H1 (cell line): Measurements from ENCODE around the gene COL11A2. TPM values are rescaled to one million over a fixed set of nuclear protein-coding genes. Genes with fewer than 3 reads are reported as not detected.

Experiments used
- CTCF ChIA-PET: fragments of 300-600 bp; sonication (Branson Sonifier 250); formaldehyde crosslinking; loops from one replicate; lab custom pipeline; 2021; ENCODE audit not compliant: partially characterized antibody; lab: Charles Lee
- POLR2A ChIA-PET: fragments of 300-600 bp; sonication (Branson Sonifier 250); formaldehyde crosslinking; loops from one replicate; lab custom pipeline; 2021; ENCODE audit warnings: inconsistent platforms; ENCODE audit not compliant: partially characterized antibody; lab: Charles Lee
- DNase-seq, 2 experiments: peaks; one replicate each; pipeline versions ENCODE4 v3.0.0 to v3.0.0-alpha.2; 2010 to 2022; ENCODE audit warnings: low spot score in 2 of 2, low read depth in 1 of 2, mixed read lengths in 1 of 2
- FAIRE-seq: peaks from 2 replicates; lab custom pipeline; 2011; peaks lifted over from hg19 to GRCh38; lab: Jason Lieb, UNC
- H2AFZ ChIP-seq: 2 replicates; pipeline ENCODE4 v1.8.1; 2012; ENCODE audit warnings: low read length, inconsistent platforms
- H2AK5ac ChIP-seq: 2 replicates; pipeline ENCODE4 v1.6.1; 2013; ENCODE audit warnings: low read depth, low read length
- H2BK120ac ChIP-seq: replicated peaks from 2 replicates; pipeline ENCODE3; 2013; ENCODE audit warnings: low read depth, low read length, inconsistent platforms
- H2BK12ac ChIP-seq: 2 replicates; pipeline ENCODE4 v1.6.1; 2013; ENCODE audit warnings: low read depth, low read length
- H2BK15ac ChIP-seq: 2 replicates; pipeline ENCODE4 v1.6.1; 2013; ENCODE audit warnings: low read length
- H2BK20ac ChIP-seq: 2 replicates; pipeline ENCODE4 v1.6.1; 2013; ENCODE audit warnings: low read length
- H2BK5ac ChIP-seq: 2 replicates; pipeline ENCODE4 v1.6.1; 2013; ENCODE audit warnings: low read depth, low read length
- H3K14ac ChIP-seq: 2 replicates; pipeline ENCODE4 v1.6.1; 2013; ENCODE audit warnings: inconsistent platforms; ENCODE audit not compliant: insufficient read length
- H3K18ac ChIP-seq: 2 replicates; pipeline ENCODE4 v1.6.1; 2013; ENCODE audit warnings: low read length; ENCODE audit errors: extremely low read depth
- H3K23ac ChIP-seq: 2 replicates; pipeline ENCODE4 v1.6.1; 2013; ENCODE audit warnings: inconsistent platforms; ENCODE audit not compliant: insufficient read length
- H3K23me2 ChIP-seq: 2 replicates; pipeline ENCODE4 v1.6.1; 2013; ENCODE audit warnings: low read depth, low read length
- H3K27ac ChIP-seq: 2 replicates; pipeline ENCODE4 v1.6.1; 2011; ENCODE audit warnings: low read depth, low read length, inconsistent platforms
- H3K27me3 ChIP-seq, 4 experiments: replicated peaks in 1 of 4; 1 replicate in 1 of 4; 2 replicates in 3 of 4; pipeline versions ENCODE4 v1.6.1 to v1.8.1; 2011 to 2013; ENCODE audit warnings: low read length in 3 of 4, mild to moderate bottlenecking in 3 of 4, inconsistent platforms in 2 of 4, mixed read lengths in 2 of 4, moderate library complexity in 1 of 4; ENCODE audit not compliant: control insufficient read depth in 3 of 4, insufficient read depth in 3 of 4; ENCODE audit errors: extremely low read depth in 1 of 4
- H3K36me3 ChIP-seq, 4 experiments: 2 replicates each; pipeline versions ENCODE4 v1.6.1 to v1.8.1; 2011 to 2013; ENCODE audit warnings: mild to moderate bottlenecking in 4 of 4, low read length in 3 of 4, moderate library complexity in 2 of 4, control low read depth in 1 of 4, inconsistent platforms in 1 of 4; ENCODE audit not compliant: insufficient read depth in 4 of 4, control insufficient read depth in 2 of 4
- H3K4ac ChIP-seq: replicated peaks from 2 replicates; pipeline ENCODE3; 2013; ENCODE audit warnings: low read length, low read depth, mixed read lengths, inconsistent platforms; ENCODE audit not compliant: insufficient read length
- H3K4me1 ChIP-seq, 4 experiments: replicated peaks in 1 of 4; 1 replicate in 1 of 4; 2 replicates in 3 of 4; pipeline versions ENCODE4 v1.6.1 to v1.8.1; 2011 to 2013; ENCODE audit warnings: low read length in 3 of 4, inconsistent platforms in 2 of 4, mixed read lengths in 1 of 4; ENCODE audit not compliant: insufficient read depth in 4 of 4, control insufficient read depth in 3 of 4
- H3K4me2 ChIP-seq, 2 experiments: 2 replicates each; pipeline versions ENCODE4 v1.6.1 to v1.8.1; 2011 to 2013; ENCODE audit warnings: low read depth in 2 of 2, low read length in 2 of 2, control low read depth in 1 of 2, inconsistent platforms in 1 of 2, mild to moderate bottlenecking in 1 of 2; ENCODE audit not compliant: insufficient read depth in 1 of 2
- H3K4me3 ChIP-seq, 4 experiments: fragments of 200-600, 300-600 bp in 1 of 4; sonication (generic), shearing (Covaris generic), sonication (Bioruptor Twin) in 1 of 4; 2 replicates each; pipeline versions ENCODE4 v1.5.1 to v1.8.1; 2011 to 2016; ENCODE audit warnings: low read length in 4 of 4, low read depth in 3 of 4, control low read depth in 2 of 4, inconsistent platforms in 2 of 4, mild to moderate bottlenecking in 2 of 4, mixed read lengths in 1 of 4, moderate library complexity in 1 of 4; ENCODE audit not compliant: insufficient read depth in 2 of 4; ENCODE audit errors: extremely low read depth in 1 of 4
- H3K56ac ChIP-seq: replicated peaks from 2 replicates; pipeline ENCODE3; 2013; ENCODE audit warnings: low read depth, mild to moderate bottlenecking, mixed read lengths, low read length, inconsistent platforms; ENCODE audit not compliant: insufficient read length
- H3K79me1 ChIP-seq: 2 replicates; pipeline ENCODE4 v1.6.1; 2013; ENCODE audit warnings: low read depth, low read length, control low read depth
- H3K79me2 ChIP-seq, 2 experiments: 2 replicates each; pipeline versions ENCODE4 v1.6.1 to v1.8.1; 2012 to 2013; ENCODE audit warnings: low read length in 2 of 2, mild to moderate bottlenecking in 2 of 2, inconsistent platforms in 1 of 2; ENCODE audit not compliant: insufficient read depth in 2 of 2, control insufficient read depth in 1 of 2
- H3K9ac ChIP-seq, 4 experiments: replicated peaks in 1 of 4; 1 replicate in 1 of 4; 2 replicates in 3 of 4; pipeline versions ENCODE4 v1.6.1 to v1.8.1; 2011 to 2013; ENCODE audit warnings: low read depth in 3 of 4, low read length in 3 of 4, control low read depth in 2 of 4, mild to moderate bottlenecking in 2 of 4, moderate library complexity in 2 of 4, inconsistent platforms in 1 of 4; ENCODE audit errors: extremely low read depth in 1 of 4
- H3K9me3 ChIP-seq, 2 experiments: 2 replicates each; pipeline versions ENCODE4 v1.6.1 to v1.8.1; 2012 to 2013; ENCODE audit warnings: mild to moderate bottlenecking in 2 of 2, moderate library complexity in 2 of 2, control low read depth in 1 of 2, inconsistent platforms in 1 of 2, low read depth in 1 of 2, low read length in 1 of 2, mixed read lengths in 1 of 2; ENCODE audit not compliant: insufficient read depth in 2 of 2
- H4K20me1 ChIP-seq, 2 experiments: replicated peaks in 1 of 2; 2 replicates each; pipeline versions ENCODE3 to v1.8.1; 2011 to 2013; ENCODE audit warnings: inconsistent platforms in 2 of 2, low read length in 2 of 2, mild to moderate bottlenecking in 1 of 2; ENCODE audit not compliant: insufficient read depth in 2 of 2, control insufficient read depth in 1 of 2
- H4K5ac ChIP-seq: 2 replicates; pipeline ENCODE4 v1.6.1; 2013; ENCODE audit warnings: low read length, low read depth, mixed read lengths, inconsistent platforms; ENCODE audit not compliant: insufficient read length
- H4K8ac ChIP-seq: 2 replicates; pipeline ENCODE4 v1.8.0; 2013; ENCODE audit warnings: mild to moderate bottlenecking, moderate library complexity, low read length, inconsistent platforms; ENCODE audit not compliant: insufficient read depth; ENCODE audit errors: extremely low read depth
- H4K91ac ChIP-seq: replicated peaks from 2 replicates; pipeline ENCODE3; 2013; ENCODE audit warnings: low read length, mixed read lengths, inconsistent platforms; ENCODE audit not compliant: insufficient read length
- EGR1 ChIP-seq: IDR thresholded peaks from 2 replicates; pipeline ENCODE4 v1.6.1; 2011; ENCODE audit warnings: low read depth, low read length, borderline replicate concordance
- WGBS, 2 experiments: shearing (Covaris generic) in 1 of 2; methylation state at CpG; one replicate each; pipeline versions ENCODE4 v1.1.6 to v1.1.7; 2013 to 2015; ENCODE audit warnings: low lambda C conversion rate in 2 of 2, mixed read lengths in 2 of 2, inconsistent platforms in 1 of 2, low coverage in 1 of 2, missing lambda C conversion rate in 1 of 2; ENCODE audit not compliant: insufficient replicate concordance in 2 of 2, insufficient coverage in 1 of 2, insufficient read length in 1 of 2; ENCODE audit errors: extremely low coverage in 1 of 2, missing lambda C conversion rate in 1 of 2; 5-methylcytosine and 5-hydroxymethylcytosine counted together
- polyA plus RNA-seq, 7 experiments: library from polyadenylated mRNA; depleted of rRNA in 3 of 7; stranded (reverse) in 5 of 7; unstranded in 2 of 7; fragments of >200 nt in 5 of 7; fragments of 200-250 nt in 2 of 7; gene quantifications; 1 replicate in 5 of 7; 2 replicates in 1 of 7; 4 replicates in 1 of 7; pipeline versions ENCODE4 v1.2.1 to v1.2.3, GENCODE V29; 2011 to 2013; ENCODE audit warnings: missing spikeins in 2 of 7, mixed read lengths in 2 of 7
- total RNA-seq: library from RNA; stranded (reverse); fragmentation: NEBNext Ultra II Directional; extraction: Animal tissue kit (Norgen Biotek cat#: 25700); gene quantifications from 2 replicates; pipeline ENCODE4 v1.2.1, GENCODE V29; 2021

COL11A2 gene
- total and polyA plus RNA-seq, 2 of the 8 experiments (the other 6 are each of a cell fraction or from before 2014, with no cell fraction given): 2.8 to 3.8 TPM

DNA sequence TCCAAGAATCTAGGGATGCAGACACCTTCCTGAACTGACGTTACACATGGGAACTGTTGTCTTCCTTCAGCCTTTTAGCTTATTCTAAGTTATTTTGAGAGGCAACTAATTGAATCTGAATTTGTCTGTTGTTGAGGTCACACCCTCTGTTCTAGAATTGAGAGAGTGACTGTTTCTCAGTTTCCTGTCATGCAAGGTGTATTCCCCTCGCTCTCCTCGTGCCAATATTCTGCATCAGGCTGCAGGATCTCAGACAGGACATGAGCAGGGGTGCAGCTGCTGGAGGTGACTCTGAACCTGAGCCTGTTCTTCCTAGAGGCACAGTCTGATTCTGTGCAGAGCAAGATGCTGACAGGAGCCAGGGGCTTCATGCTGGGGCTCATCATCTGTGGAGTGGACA, 63.9 kb downstream of the COL11A2 start:
- Histone ChIP-seq H4K20me1 (peaks cover 4 to 5% of the 10 kb centered on the region in 2 experiments), H2AK5ac (no peak overlapping the region), H4K5ac (no peak overlapping the region), H2BK15ac (no peak overlapping the region), H2BK5ac (no peak overlapping the region), H3K9ac (no peak overlapping the region; a peak in 1 of 7 replicates), H3K79me2 (peaks cover 3 to 33% of the 10 kb centered on the region in 2 experiments; a peak in 2 of 4 replicates), H3K79me1 (peaks cover 2% of the 10 kb centered on the region; the same call in 1 of the 2 replicates), H3K23ac (no peak overlapping the region), H3K18ac (no peak overlapping the region), H2BK12ac (no peak overlapping the region), H4K91ac (no peak overlapping the region), H4K8ac (no peak overlapping the region), H2BK20ac (no peak overlapping the region), H2AFZ (no peak overlapping the region), H3K27me3 (no peaks in the 10 kb centered on the region), H3K4me2 (no peak overlapping the region), H3K36me3 (peaks cover 8 to 58% (median 37%) of the 10 kb centered on the region in 4 experiments; a peak in 7 of 8 replicates), H3K4me1 (no peaks in the 10 kb centered on the region), H3K9me3 (peaks cover 18 to 20% of the 10 kb centered on the region in 2 experiments), H3K14ac (no peak overlapping the region), H3K23me2 (no peaks in the 10 kb centered on the region), H2BK120ac (no peak overlapping the region), H3K56ac (no peak overlapping the region), H3K4ac (no peak overlapping the region), H3K4me3 (no peak overlapping the region), H3K27ac (no peak overlapping the region)
- ChIA-PET POLR2A (interaction anchor here (1.2 to 5.7 kb wide), 6 partner anchors 9 to 156 kb away, joined by 3 to 39 read pairs (median 4); no protein-coding TSS in a partner anchor), CTCF (interaction anchor here (0.9 to 6.8 kb wide), 13 partner anchors 9 to 260 kb away, joined by 3 to 63 read pairs (median 4); no protein-coding TSS in a partner anchor)
- FAIRE-seq (no peak), DNase-seq (no peak)
- WGBS, 2 experiments: 77% methylated on average over 3 of the region's 3 CpGs; no CpG with 5 or more reads in 1 of the 2 experiments
- TF ChIP-seq EGR1: no peak
